Upper lobe of right lung (tissue), 1 donor: ENCODE measurements around the gene ADGRD2. TPM values are rescaled to one million over a fixed set of nuclear protein-coding genes. Genes with fewer than 3 reads are reported as not detected.

Experiments
- ATAC-seq: fragments of 200-7000 bp; cut with Tn5 transposase; one replicate; pipeline ENCODE4 v1.9.1; 2020; ENCODE audit warnings: mild to moderate bottlenecking, moderate library complexity
- DNase-seq: peaks from one replicate; pipeline ENCODE4 v3.0.0-alpha.2; 2020
- H3K27ac ChIP-seq: fragments of 200-600 bp; one replicate; pipeline ENCODE4 v1.8.0; 2022
- H3K27me3 ChIP-seq: fragments of 200-600 bp; one replicate; pipeline ENCODE4 v1.8.0; 2022; ENCODE audit warnings: mild to moderate bottlenecking
- H3K36me3 ChIP-seq: fragments of 200-600 bp; one replicate; pipeline ENCODE4 v1.8.0; 2022
- H3K4me1 ChIP-seq: fragments of 200-600 bp; one replicate; pipeline ENCODE4 v1.8.0; 2022
- H3K4me3 ChIP-seq: fragments of 200-600 bp; one replicate; pipeline ENCODE4 v1.8.0; 2022; ENCODE audit warnings: mild to moderate bottlenecking
- H3K9me3 ChIP-seq: fragments of 200-600 bp; one replicate; pipeline ENCODE4 v1.8.0; 2022
- CTCF ChIP-seq: fragments of 200-600 bp; IDR thresholded peaks from one replicate; pipeline ENCODE4 v1.8.0; 2022; ENCODE audit warnings: antibody characterized with exemption
- intact Hi-C: fragments of 100-400 bp; cut with DNase I; formaldehyde crosslinking; loops from one replicate; pipeline ENCODE4 v1.11.0; 2022
- total RNA-seq: library from RNA; stranded (reverse); fragmentation: NEBNext Ultra II Directional; extraction: Animal tissue kit (Norgen Biotek cat#: 25700); gene quantifications from one replicate; pipeline ENCODE4 v1.2.1, GENCODE V29; 2021
- donor health status: DM: no; HTN: yes; CAD: no; lungs with severe emphysema.

ADGRD2 gene
- total RNA-seq, 1 donor from 2014 or later: not detected

DNA sequence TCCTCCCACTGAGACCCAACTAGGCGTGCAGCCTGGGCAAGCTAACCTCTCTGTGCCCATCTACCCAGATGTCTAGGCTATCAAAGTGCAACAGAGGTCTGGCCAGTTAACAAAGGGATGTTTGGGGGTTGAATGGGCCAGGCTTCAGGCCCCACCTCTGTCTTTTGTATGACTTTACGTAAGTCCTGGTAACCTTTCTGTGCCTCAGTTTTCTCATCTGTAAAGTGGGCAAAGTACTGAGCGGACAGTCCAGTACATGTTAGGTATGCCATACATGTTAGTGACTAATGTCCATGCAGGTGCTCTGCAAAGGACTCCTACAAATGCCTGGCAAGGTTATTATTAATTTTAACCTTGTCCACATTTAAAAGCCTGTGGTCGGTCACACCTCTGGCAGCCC lies 43.0 kb downstream of the ADGRD2 start:
- H3K4me1 ChIP-seq: no peaks in the 10 kb centered on the region
- no peaks in the 10 kb centered on the region for H3K27me3 ChIP-seq
- TF ChIP-seq CTCF: no peak
- intact Hi-C loops: no loop called here
- no peak for DNase-seq
- no peak overlapping the region for H3K27ac ChIP-seq
- no peak for ATAC-seq
- no peak overlapping the region for H3K4me3 ChIP-seq
- no peaks in the 10 kb centered on the region for H3K9me3 ChIP-seq
- H3K36me3 ChIP-seq: no peaks in the 10 kb centered on the region

DNA sequence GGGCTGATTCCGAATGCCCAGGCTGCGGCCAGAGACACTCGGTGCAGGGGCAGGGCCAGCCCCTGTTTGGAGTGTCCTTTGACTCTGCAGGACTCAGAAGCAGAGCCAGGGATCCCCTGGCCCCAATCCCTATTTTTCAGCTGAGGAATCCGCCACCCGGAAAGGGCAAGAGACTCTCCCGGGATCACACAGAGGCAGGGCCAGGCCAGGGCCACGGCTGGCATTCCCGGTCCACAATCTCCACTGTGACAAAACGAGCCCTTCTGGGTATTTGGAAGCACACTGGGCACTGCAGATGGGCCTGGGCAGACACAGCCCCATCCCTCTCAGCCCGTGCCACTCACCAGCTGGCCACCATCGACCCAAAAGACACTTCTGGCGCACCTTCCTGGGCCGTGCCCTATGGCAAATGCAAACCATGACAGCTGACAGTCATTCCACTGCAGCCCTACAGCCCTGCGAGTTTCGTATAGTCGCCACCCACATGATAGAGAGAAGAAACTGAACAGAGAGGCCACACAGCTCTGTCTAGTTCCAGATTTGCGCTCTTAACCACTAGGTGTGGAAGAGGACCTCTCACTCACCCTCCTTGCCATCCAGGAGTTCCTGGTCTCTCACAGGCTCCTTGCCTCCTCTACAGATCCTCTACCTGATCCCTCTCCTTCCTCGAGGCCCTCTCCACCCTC lies 43.7 kb downstream of the ADGRD2 start:
- no peaks in the 10 kb centered on the region for H3K4me1 ChIP-seq
- H3K4me3 ChIP-seq: no peak overlapping the region
- H3K27ac ChIP-seq: no peak overlapping the region
- H3K9me3 ChIP-seq: no peaks in the 10 kb centered on the region
- DNase-seq (no peak), ATAC-seq (no peak)
- H3K36me3 ChIP-seq: no peaks in the 10 kb centered on the region
- TF ChIP-seq CTCF: no peak
- no peaks in the 10 kb centered on the region for H3K27me3 ChIP-seq
- intact Hi-C loops: no loop called here

GRCh38 chr9:124495126-124496074 lies 45.1 kb downstream of the ADGRD2 start:
- no peak for DNase-seq
- H3K4me3 ChIP-seq: no peak overlapping the region

GRCh38 chr9:124496075-124496449 lies 45.8 kb downstream of the ADGRD2 start:
- Histone ChIP-seq H3K27ac (no peak overlapping the region), H3K27me3 (peaks cover 13% of the 10 kb centered on the region), H3K4me1 (no peaks in the 10 kb centered on the region), H3K9me3 (no peaks in the 10 kb centered on the region), H3K36me3 (no peaks in the 10 kb centered on the region), H3K4me3 (no peak overlapping the region)
- TF ChIP-seq CTCF: no peak
- DNase-seq: no peak
- intact Hi-C loops: no loop called here
- ATAC-seq: no peak

More at GRCh38 chr9:124495126-124496074, 45.1 kb downstream of the ADGRD2 start:
- Histone ChIP-seq H3K4me1 (no peaks in the 10 kb centered on the region), H3K36me3 (no peaks in the 10 kb centered on the region), H3K27me3 (peaks cover 8% of the 10 kb centered on the region), H3K27ac (no peak overlapping the region), H3K9me3 (no peaks in the 10 kb centered on the region)
- no peak for TF ChIP-seq CTCF
- intact Hi-C loops: no loop called here
- ATAC-seq: no peak

DNA sequence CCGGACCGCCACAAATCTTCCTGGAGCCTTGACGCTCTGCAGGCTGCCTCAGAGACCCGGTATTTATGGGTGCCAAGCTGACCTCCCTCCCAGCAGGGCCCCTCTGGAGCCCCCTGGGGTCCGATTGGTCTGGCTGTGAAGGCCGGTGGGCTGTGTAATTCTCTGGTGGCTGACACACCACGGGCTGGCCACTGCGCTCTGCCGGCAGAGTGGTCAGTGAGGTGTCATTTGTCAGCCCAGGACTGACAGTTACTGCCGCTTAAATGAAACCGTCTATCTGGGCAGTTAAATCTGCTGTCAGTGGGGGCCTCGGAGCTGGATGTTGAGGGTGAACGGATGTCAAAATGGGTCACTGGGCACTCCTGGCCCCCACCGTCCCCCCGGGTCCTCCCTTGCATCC lies 46.2 kb downstream of the ADGRD2 start:
- Histone ChIP-seq H3K9me3 (no peaks in the 10 kb centered on the region), H3K4me1 (no peaks in the 10 kb centered on the region), H3K4me3 (no peak overlapping the region), H3K27ac (no peak overlapping the region), H3K27me3 (peaks cover 17% of the 10 kb centered on the region), H3K36me3 (no peaks in the 10 kb centered on the region)
- ATAC-seq (no peak), DNase-seq (no peak)
- no peak for TF ChIP-seq CTCF
- intact Hi-C loops: no loop called here
